Measurements from ENCODE around the gene WBP4.
"Not testable (repeated sequence)": the region's sequence is repeated elsewhere in the genome, so short reads cannot be mapped to it uniquely, and the experiment has no call there.

DNA sequence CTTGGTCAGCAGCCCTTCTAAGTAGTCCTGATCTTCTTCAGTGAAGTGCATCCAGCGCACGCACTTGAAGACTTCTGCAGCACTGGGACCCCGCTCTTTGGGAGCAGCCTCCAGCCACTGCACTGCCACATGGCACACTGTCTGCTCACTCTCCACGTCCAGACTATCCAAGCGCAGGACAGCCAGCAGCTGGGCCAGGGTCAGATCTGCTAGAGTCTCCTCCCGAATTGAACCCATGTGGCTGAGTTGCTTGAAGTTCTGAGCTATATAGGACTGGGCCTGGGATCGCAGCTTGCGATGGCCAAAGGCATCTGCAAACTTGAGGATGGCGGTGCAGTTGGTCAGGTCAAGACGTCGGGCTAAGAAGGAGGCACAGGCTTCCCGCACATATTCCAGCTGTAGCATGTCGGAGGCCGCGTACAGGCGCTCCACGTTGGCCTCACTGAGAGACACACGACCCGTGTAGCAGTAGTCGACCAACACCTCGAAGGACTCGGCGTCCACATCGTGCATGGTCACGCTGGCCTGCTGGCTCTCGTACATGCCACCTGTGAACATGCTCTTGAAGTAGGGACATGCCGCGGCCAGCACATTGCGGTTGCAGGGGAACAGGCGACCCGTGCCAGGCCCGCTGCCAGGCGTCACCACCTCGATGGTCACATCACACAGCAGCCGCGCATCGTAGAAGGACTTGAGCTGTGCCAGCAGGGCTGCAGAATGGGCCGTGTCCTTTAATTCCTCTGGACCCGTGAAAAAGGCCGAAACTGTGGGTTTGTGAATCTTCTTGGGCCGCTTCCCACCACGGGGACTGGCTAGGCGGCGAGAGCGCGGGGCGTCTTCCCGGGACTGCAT is 70.6 kb downstream of the WBP4 start:
- TF ChIP-seq, protein P1, sequence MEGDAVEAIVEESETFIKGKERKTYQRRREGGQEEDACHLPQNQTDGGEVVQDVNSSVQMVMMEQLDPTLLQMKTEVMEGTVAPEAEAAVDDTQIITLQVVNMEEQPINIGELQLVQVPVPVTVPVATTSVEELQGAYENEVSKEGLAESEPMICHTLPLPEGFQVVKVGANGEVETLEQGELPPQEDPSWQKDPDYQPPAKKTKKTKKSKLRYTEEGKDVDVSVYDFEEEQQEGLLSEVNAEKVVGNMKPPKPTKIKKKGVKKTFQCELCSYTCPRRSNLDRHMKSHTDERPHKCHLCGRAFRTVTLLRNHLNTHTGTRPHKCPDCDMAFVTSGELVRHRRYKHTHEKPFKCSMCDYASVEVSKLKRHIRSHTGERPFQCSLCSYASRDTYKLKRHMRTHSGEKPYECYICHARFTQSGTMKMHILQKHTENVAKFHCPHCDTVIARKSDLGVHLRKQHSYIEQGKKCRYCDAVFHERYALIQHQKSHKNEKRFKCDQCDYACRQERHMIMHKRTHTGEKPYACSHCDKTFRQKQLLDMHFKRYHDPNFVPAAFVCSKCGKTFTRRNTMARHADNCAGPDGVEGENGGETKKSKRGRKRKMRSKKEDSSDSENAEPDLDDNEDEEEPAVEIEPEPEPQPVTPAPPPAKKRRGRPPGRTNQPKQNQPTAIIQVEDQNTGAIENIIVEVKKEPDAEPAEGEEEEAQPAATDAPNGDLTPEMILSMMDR (IDR thresholded peaks at IDR 0.05): not testable (repeated sequence)
- TF ChIP-seq ZFX (IDR thresholded peaks at IDR 0.05; ENCODE audit: borderline replicate concordance): not testable (repeated sequence)

Data from 22Rv1 (cell line).